Activated CD4-positive, alpha-beta T cell treated with anti-CD3 and anti-CD28 coated beads, Interleukin-2, amount 10 ng/mL, durations not matched to agents 7 days and 5 days (primary cell): ENCODE results near the gene JAGN1. TPM values are rescaled to one million over a fixed set of nuclear protein-coding genes. Genes with fewer than 3 reads are reported as not detected.
"Not testable (repeated sequence)": the region's sequence is repeated elsewhere in the genome, so short reads cannot be mapped to it uniquely, and the experiment has no call there.

Experiments
- CTCF ChIA-PET: fragments of 350-600 bp; sonication (Branson Sonifier 250); formaldehyde crosslinking; loops from one replicate; lab custom pipeline; 2021; ENCODE audit warnings: antibody characterized with exemption; lab: Charles Lee
- POLR2A ChIA-PET: fragments of 350-600 bp; sonication (Branson Sonifier 250); formaldehyde crosslinking; loops from one replicate; lab custom pipeline; 2021; ENCODE audit warnings: antibody characterized with exemption; lab: Charles Lee
- DNase-seq: peaks from one replicate; pipeline ENCODE4 v3.0.0-alpha.2; 2020
- H3K27ac Mint-ChIP-seq: one replicate; pipeline ENCODE4 v1.8.0; 2021; ENCODE audit warnings: mild to moderate bottlenecking, moderate library complexity, mixed read lengths
- H3K27me3 Mint-ChIP-seq: one replicate; pipeline ENCODE4 v1.8.0; 2021; ENCODE audit warnings: mixed read lengths
- H3K36me3 Mint-ChIP-seq: one replicate; pipeline ENCODE4 v1.8.0; 2021; ENCODE audit warnings: low read depth, mixed read lengths
- H3K4me1 Mint-ChIP-seq: one replicate; pipeline ENCODE4 v1.8.0; 2021; ENCODE audit warnings: mixed read lengths
- H3K4me3 Mint-ChIP-seq: one replicate; pipeline ENCODE4 v1.8.0; 2021; ENCODE audit warnings: mild to moderate bottlenecking, moderate library complexity, mixed read lengths
- H3K9me3 Mint-ChIP-seq: one replicate; pipeline ENCODE4 v1.8.0; 2021; ENCODE audit warnings: mixed read lengths
- total RNA-seq, 2 experiments: library from RNA; stranded (reverse); gene quantifications; one replicate each; pipeline ENCODE4 v1.2.3, GENCODE V29; 2021

Gene JAGN1
- total RNA-seq, 2 experiments from 2014 or later: 29.6 to 30.6 TPM

DNA sequence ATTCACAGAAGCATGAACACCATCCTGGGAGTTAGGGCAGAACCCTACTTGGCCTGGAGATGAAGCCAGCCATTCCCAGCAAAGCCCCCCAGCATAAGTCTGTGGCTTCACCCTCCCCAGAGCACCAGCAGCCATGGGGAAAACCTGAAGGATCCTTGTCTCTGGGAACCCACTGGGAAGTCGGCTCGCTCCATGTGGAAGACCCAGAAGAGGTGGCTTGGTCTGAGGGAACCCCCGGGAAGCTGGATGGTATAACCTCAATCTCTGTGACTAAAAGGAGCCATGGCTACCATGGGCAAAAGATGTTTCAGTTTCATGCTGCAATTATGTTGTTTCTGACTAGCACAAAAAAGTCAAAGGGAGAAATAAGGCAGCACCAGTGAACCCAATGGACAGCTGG, 34.8 kb upstream of the JAGN1 start:
- peaks cover 10% of the 10 kb centered on the region for H3K27me3 Mint-ChIP-seq
- H3K4me1 Mint-ChIP-seq: peaks cover 4% of the 10 kb centered on the region
- no peak for DNase-seq
- no peak overlapping the region for H3K4me3 Mint-ChIP-seq
- no peaks in the 10 kb centered on the region for H3K36me3 Mint-ChIP-seq
- no peak overlapping the region for H3K27ac Mint-ChIP-seq
- no peaks in the 10 kb centered on the region for H3K9me3 Mint-ChIP-seq
- CTCF ChIA-PET: interaction anchor here (1.0 to 1.6 kb wide), 2 partner anchors 9 to 23 kb away, joined by 3 to 6 read pairs; no protein-coding TSS in a partner anchor
- POLR2A ChIA-PET: no interaction called here

DNA sequence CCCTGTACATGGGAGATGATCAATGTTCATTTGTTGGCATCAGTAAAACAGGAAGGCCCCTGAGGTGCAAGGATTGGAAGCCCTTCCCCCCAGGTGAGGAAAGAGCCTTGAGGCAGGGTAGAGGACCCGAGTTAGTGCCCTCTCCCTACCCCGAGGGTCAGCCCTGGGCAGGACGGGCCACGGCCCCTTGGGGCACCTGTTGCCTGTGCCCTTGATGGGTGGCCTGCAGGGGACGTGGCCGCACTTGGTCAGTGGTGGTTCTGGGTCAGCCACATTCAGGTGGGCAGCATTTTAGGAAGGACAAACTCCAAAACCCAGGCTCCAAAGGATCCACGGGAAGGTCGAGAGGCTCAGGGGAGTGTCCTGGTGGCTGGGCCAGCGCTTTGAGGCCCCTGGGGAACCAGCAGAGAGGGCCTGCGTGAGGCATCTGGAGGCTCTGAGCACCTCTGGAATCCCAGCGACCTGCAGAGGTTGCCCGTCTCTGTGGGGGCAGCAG, 30.8 kb upstream of the JAGN1 start:
- H3K4me3 Mint-ChIP-seq: no peak overlapping the region
- no peak for DNase-seq
- H3K27me3 Mint-ChIP-seq: peaks cover 6% of the 10 kb centered on the region
- CTCF ChIA-PET: interaction anchor here (0.6 to 0.7 kb wide), 2 partner anchors 11 to 278 kb away, joined by 3 read pairs; no protein-coding TSS in a partner anchor
- POLR2A ChIA-PET: no interaction called here
- H3K36me3 Mint-ChIP-seq: no peaks in the 10 kb centered on the region
- H3K27ac Mint-ChIP-seq: no peak overlapping the region
- H3K9me3 Mint-ChIP-seq: no peaks in the 10 kb centered on the region
- peaks cover 4% of the 10 kb centered on the region for H3K4me1 Mint-ChIP-seq

GRCh38 chr3:9861201-9861600, 29.2 kb upstream of the JAGN1 start:
- CTCF ChIA-PET: interaction anchor here (0.5 to 1.1 kb wide), 2 partner anchors 32 to 107 kb away, joined by 3 to 7 read pairs; no protein-coding TSS in a partner anchor

GRCh38 chr3:9861626-9862130, 28.7 kb upstream of the JAGN1 start:
- Mint-ChIP-seq H3K4me3 (no peak overlapping the region), H3K27me3 (peaks cover 6% of the 10 kb centered on the region), H3K27ac (no peak overlapping the region), H3K4me1 (peaks cover 4% of the 10 kb centered on the region), H3K36me3 (no peaks in the 10 kb centered on the region), H3K9me3 (no peaks in the 10 kb centered on the region)
- POLR2A ChIA-PET: no interaction called here
- DNase-seq: no peak
- CTCF ChIA-PET: interaction anchor here (0.5 to 1.1 kb wide), 2 partner anchors 32 to 108 kb away, joined by 3 to 7 read pairs; no protein-coding TSS in a partner anchor

More at GRCh38 chr3:9861201-9861600, 29.2 kb upstream of the JAGN1 start:
- H3K4me1 Mint-ChIP-seq: peaks cover 4% of the 10 kb centered on the region
- no peak overlapping the region for H3K4me3 Mint-ChIP-seq
- peaks cover 6% of the 10 kb centered on the region for H3K27me3 Mint-ChIP-seq
- no peaks in the 10 kb centered on the region for H3K9me3 Mint-ChIP-seq
- H3K27ac Mint-ChIP-seq: no peak overlapping the region
- DNase-seq: no peak
- POLR2A ChIA-PET: no interaction called here
- H3K36me3 Mint-ChIP-seq: no peaks in the 10 kb centered on the region

- ChIA-PET CTCF (no interaction called here), POLR2A (no interaction called here)
- H3K27me3 Mint-ChIP-seq: peaks cover 6% of the 10 kb centered on the region
- DNase-seq: no peak
- no peak overlapping the region for H3K27ac Mint-ChIP-seq
- H3K9me3 Mint-ChIP-seq: no peaks in the 10 kb centered on the region
- H3K4me3 Mint-ChIP-seq: no peak overlapping the region
- H3K4me1 Mint-ChIP-seq: peaks cover 4% of the 10 kb centered on the region
- H3K36me3 Mint-ChIP-seq: no peaks in the 10 kb centered on the region
These were observed 27.9 kb upstream of the JAGN1 start for GRCh38 chr3:9862391-9863057.

DNA sequence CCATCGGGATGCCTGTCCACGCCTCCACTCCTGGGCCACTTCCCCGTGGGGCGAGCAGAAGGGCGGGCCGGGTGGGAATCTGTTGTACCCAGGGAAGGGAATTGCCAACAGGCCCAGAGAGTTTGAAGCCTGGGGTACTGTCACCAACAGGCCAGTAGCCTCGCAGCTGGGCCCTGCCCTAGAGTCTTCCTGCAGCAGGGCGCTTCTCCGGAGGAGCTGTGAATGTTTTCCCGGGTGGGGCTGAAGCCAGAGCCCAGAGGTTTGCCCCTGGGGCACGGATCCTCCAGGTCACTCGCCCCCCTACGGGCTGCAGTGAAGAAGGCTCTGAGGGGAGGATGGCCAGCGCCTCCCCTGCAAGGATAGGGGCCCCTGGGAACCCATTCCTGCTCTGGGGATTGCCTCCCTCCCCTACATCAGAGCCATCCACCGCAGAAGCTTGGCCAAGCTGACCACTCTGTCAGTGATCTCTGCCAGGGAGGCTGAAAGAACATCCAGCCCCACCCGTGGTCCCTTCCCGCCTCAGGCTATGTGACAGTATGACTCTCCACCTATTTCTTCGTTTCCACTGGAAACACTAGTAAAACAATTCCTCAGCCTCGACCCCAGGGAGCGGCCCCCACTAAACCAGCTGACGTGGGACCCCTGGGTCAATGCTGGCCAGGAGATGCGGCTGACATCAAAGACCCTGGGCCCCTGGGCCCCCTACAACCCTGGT, 27.2 kb upstream of the JAGN1 start:
- H3K36me3 Mint-ChIP-seq: no peaks in the 10 kb centered on the region
- H3K4me1 Mint-ChIP-seq: peaks cover 4% of the 10 kb centered on the region
- ChIA-PET POLR2A (no interaction called here), CTCF (no interaction called here)
- H3K27ac Mint-ChIP-seq: no peak overlapping the region
- H3K4me3 Mint-ChIP-seq: no peak overlapping the region
- H3K9me3 Mint-ChIP-seq: no peaks in the 10 kb centered on the region
- peaks cover 6% of the 10 kb centered on the region for H3K27me3 Mint-ChIP-seq
- DNase-seq: no peak

DNA sequence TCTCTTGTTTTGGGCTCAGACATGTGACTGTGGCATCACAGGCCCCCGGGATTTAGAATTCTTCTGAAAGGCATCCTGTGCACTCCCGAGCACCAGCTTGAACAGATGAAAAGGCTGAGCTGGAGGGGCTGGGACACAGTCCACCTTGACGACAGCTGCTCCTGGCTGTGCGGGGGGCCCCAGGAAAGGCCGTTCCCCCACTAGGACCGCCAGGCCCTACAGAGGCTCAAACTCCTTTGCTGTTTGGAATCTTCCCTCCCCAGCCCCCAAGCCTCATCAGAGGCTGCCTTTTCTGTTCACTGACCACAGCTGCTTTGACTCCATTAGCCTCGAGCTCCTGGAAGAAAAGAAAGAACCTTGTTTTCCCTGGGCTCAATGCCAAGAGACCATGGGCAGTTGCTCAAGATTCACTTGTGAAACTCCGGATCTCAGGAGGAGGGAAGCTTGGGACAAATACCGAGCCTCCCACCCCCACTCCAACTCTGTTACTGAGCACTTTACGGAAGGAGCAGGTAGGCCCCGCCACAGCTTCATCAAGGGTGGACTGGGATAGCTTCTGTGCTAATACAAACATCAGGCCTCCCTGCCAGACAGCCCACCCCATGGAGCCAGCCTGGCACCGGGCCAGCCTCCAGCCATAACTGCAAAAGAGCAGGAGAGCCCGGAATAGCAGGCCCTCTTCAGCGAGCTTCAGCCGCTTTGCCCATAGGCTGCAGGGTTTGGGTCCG, 26.0 kb upstream of the JAGN1 start:
- Mint-ChIP-seq H3K27ac (no peak overlapping the region), H3K4me3 (no peak overlapping the region), H3K36me3 (no peaks in the 10 kb centered on the region), H3K4me1 (peaks cover 4% of the 10 kb centered on the region), H3K9me3 (no peaks in the 10 kb centered on the region), H3K27me3 (peaks cover 6% of the 10 kb centered on the region)
- ChIA-PET POLR2A (no interaction called here), CTCF (interaction anchor here (0.6 kb wide), 1 partner anchor 83 kb away, joined by 5 read pairs; no protein-coding TSS in a partner anchor)
- no peak for DNase-seq

DNA sequence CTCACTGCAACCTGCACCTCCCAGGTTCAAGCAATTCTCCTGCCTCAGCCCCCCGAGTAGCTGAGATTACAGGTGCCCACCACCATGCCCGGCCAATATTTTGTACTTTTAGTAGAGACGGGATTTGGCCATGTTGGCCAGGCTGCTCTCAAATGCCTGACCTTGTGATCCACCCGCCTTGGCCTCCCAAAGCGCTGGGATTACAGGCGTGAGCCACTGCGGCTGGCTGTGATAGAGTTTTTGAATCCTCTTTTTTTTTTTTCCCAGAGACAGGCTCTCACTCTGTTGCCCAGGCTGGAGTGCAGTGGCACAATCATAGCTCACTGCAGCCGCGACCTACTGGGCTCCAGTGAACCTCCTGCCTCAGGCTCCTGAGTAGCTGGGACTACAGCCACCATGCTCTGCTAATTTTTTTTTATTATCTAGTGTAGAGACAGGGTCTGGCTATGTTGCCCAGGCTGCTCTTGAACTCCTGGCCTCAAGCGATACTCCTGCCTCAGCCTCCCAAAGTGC, 25.2 kb upstream of the JAGN1 start:
- H3K27me3 Mint-ChIP-seq, H3K4me1 Mint-ChIP-seq, H3K36me3 Mint-ChIP-seq, H3K9me3 Mint-ChIP-seq, H3K4me3 Mint-ChIP-seq, POLR2A ChIA-PET, H3K27ac Mint-ChIP-seq, DNase-seq: not testable (repeated sequence)
- CTCF ChIA-PET: interaction anchor here (0.6 kb wide), 1 partner anchor 82 kb away, joined by 5 read pairs; no protein-coding TSS in a partner anchor

GRCh38 chr3:9866639-9867038, 23.8 kb upstream of the JAGN1 start:
- CTCF ChIA-PET: interaction anchor here (0.6 to 1.0 kb wide), 4 partner anchors 12 to 129 kb away, joined by 3 to 5 read pairs (median 3); no protein-coding TSS in a partner anchor
- H3K36me3 Mint-ChIP-seq: no peaks in the 10 kb centered on the region
- H3K4me3 Mint-ChIP-seq: no peak overlapping the region
- no peak overlapping the region for H3K27ac Mint-ChIP-seq
- no peak for DNase-seq
- peaks cover 4% of the 10 kb centered on the region for H3K4me1 Mint-ChIP-seq
- POLR2A ChIA-PET: no interaction called here
- H3K27me3 Mint-ChIP-seq: peaks cover 6% of the 10 kb centered on the region
- H3K9me3 Mint-ChIP-seq: no peaks in the 10 kb centered on the region

DNA sequence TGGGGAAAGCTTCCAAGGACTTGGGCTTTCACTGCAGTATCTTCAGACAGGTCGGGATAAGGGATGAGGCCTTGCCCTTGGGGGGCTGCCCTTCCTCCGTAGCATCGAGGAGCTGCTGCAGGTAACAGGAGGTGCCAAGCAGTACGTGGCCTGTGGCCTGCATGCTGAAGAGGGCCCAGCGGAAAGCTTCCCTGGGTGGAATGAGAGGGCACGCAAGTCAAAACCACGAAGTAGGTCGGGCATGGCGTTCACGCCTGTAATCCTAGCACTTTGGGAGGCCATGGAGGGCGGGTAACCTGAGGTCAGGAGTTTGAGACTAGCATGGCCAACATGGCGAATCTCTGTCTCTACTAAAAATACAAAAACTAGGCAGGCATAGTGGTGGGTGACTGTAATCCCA, 23.3 kb upstream of the JAGN1 start:
- ChIA-PET CTCF (interaction anchor here (1.0 kb wide), 2 partner anchors 12 to 24 kb away, joined by 3 read pairs; no protein-coding TSS in a partner anchor), POLR2A (interaction anchor here (0.6 kb wide), 1 partner anchor 30 kb away, joined by 3 read pairs; no protein-coding TSS in a partner anchor)
- Mint-ChIP-seq H3K4me1 (peaks cover 3% of the 10 kb centered on the region), H3K9me3 (no peaks in the 10 kb centered on the region), H3K36me3 (no peaks in the 10 kb centered on the region), H3K27me3 (peaks cover 3% of the 10 kb centered on the region), H3K4me3 (no peak overlapping the region), H3K27ac (no peak overlapping the region)
- DNase-seq: no peak

DNA sequence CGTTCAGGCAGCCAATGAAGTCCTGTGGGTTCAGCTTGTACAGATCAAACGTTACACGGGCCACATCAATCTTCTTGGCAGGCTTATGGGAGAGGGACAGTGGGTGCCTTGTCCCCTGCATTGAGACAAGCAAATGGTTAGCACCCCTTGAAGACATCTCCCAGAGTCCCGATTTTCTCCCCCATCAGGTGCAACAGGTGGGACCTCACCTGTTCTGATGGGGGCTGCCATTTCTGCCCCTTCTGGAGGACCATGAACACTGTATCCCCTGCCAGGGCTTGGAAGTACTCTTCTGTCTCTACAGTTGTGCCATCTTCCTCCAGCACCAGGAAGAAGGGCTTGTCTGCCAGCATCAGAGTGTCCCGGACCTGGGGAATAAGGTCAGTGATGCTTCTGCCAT, 20.5 kb upstream of the JAGN1 start:
- no peaks in the 10 kb centered on the region for H3K36me3 Mint-ChIP-seq
- DNase-seq: no peak
- H3K27ac Mint-ChIP-seq: no peak overlapping the region
- no peak overlapping the region for H3K4me3 Mint-ChIP-seq
- CTCF ChIA-PET: interaction anchor here (0.5 to 1.2 kb wide), 3 partner anchors 10 to 114 kb away, joined by 3 to 5 read pairs (median 4); partner anchors contain the start of genes CIDEC and JAGN1
- H3K27me3 Mint-ChIP-seq: no peaks in the 10 kb centered on the region
- POLR2A ChIA-PET: no interaction called here
- no peaks in the 10 kb centered on the region for H3K9me3 Mint-ChIP-seq
- no peaks in the 10 kb centered on the region for H3K4me1 Mint-ChIP-seq

DNA sequence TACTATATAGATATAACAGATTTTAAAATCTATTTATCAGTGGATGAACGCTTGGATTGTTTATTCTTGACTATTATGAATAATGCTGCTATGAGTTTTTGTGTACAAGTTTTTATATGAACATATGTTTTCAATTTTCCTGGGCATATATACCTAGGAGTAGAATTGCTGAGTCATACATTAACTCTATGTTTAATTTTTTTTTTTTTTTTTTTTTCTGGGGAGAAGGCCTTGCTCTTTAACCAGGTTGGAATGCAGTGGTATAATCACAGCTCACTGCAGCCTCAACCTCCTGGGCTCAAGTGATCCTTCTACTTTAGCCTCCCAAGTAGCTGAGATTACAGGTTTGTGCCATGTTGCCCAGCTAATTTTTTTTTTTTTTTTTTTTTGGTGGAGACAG, 19.4 kb upstream of the JAGN1 start:
- H3K27ac Mint-ChIP-seq: no peak overlapping the region
- no peaks in the 10 kb centered on the region for H3K36me3 Mint-ChIP-seq
- no peaks in the 10 kb centered on the region for H3K9me3 Mint-ChIP-seq
- no peak for DNase-seq
- ChIA-PET CTCF (interaction anchor here (1.0 to 1.2 kb wide), 3 partner anchors 9 to 20 kb away, joined by 3 to 4 read pairs (median 3); partner anchors contain the start of genes CIDEC and JAGN1), POLR2A (interaction anchor here (0.5 kb wide), 1 partner anchor 260 kb away, joined by 3 read pairs; no protein-coding TSS in a partner anchor)
- H3K27me3 Mint-ChIP-seq: no peaks in the 10 kb centered on the region
- no peak overlapping the region for H3K4me3 Mint-ChIP-seq
- no peaks in the 10 kb centered on the region for H3K4me1 Mint-ChIP-seq
